Measurements from ENCODE around the gene CPLX1. TPM values are rescaled to one million over a fixed set of nuclear protein-coding genes. Genes with fewer than 3 reads are reported as not detected.

CPLX1 gene
- total RNA-seq, 2 experiments from 2014 or later: 0.21 to 0.25 TPM

GRCh38 chr4:829761-830600 is 4.1 kb upstream of the CPLX1 start:
- intact Hi-C loops (cut with micrococcal nuclease; ENCODE audit: unreplicated experiment): no loop called here
- H3K27ac ChIP-seq (ENCODE audit: low read depth, low read length, poor library complexity, severe bottlenecking): no peak overlapping the region
- ChIA-PET POLR2A (no interaction called here), CTCF (ENCODE audit: unreplicated experiment) (no interaction called here)
- no peaks in the 10 kb centered on the region for H3K79me2 ChIP-seq (ENCODE audit: insufficient read depth, low read depth, low read length)
- no peak overlapping the region for H3K4me2 ChIP-seq (ENCODE audit: low read length)
- no peak overlapping the region for H2AFZ ChIP-seq (ENCODE audit: low read length)
- no peaks in the 10 kb centered on the region for H3K4me1 ChIP-seq (ENCODE audit: insufficient read depth, low read length, poor library complexity, severe bottlenecking)
- DNase-seq (ENCODE audit: low spot score): no peak
- H3K4me3 ChIP-seq (ENCODE audit: low read depth, low read length, poor library complexity, severe bottlenecking): no peak overlapping the region
- H3K36me3 ChIP-seq (ENCODE audit: insufficient read depth, low read length): no peaks in the 10 kb centered on the region
- no peaks in the 10 kb centered on the region for H3K9me3 ChIP-seq (ENCODE audit: low read length)
- H3K9me2 ChIP-seq (ENCODE audit: insufficient read depth, low read length): no peaks in the 10 kb centered on the region
- no TSS peak for BruUV-seq (replicated peaks)
- H4K20me1 ChIP-seq (ENCODE audit: insufficient read depth, low read length): no peaks in the 10 kb centered on the region
- TF ChIP-seq CTCF (conservative IDR thresholded peaks at IDR 0.05; ENCODE audit: low read length) (no peak), EZH2phosphoT487 (IDR thresholded peaks at IDR 0.05; ENCODE audit: borderline replicate concordance, low read depth, low read length) (no peak)

- Histone ChIP-seq H3K36me3 (ENCODE audit: insufficient read depth, low read length) (no peaks in the 10 kb centered on the region), H2AFZ (ENCODE audit: low read length) (no peak overlapping the region), H3K9me2 (ENCODE audit: insufficient read depth, low read length) (no peaks in the 10 kb centered on the region), H3K79me2 (ENCODE audit: insufficient read depth, low read depth, low read length) (no peaks in the 10 kb centered on the region), H4K20me1 (ENCODE audit: insufficient read depth, low read length) (no peaks in the 10 kb centered on the region), H3K9me3 (ENCODE audit: low read length) (no peaks in the 10 kb centered on the region), H3K4me3 (ENCODE audit: low read depth, low read length, poor library complexity, severe bottlenecking) (no peak overlapping the region), H3K4me1 (ENCODE audit: insufficient read depth, low read length, poor library complexity, severe bottlenecking) (no peaks in the 10 kb centered on the region), H3K4me2 (ENCODE audit: low read length) (no peak overlapping the region), H3K27ac (ENCODE audit: low read depth, low read length, poor library complexity, severe bottlenecking) (no peak overlapping the region)
- BruUV-seq (replicated peaks): no TSS peak
- no peak for DNase-seq (ENCODE audit: low spot score)
- ChIA-PET POLR2A (no interaction called here), CTCF (ENCODE audit: unreplicated experiment) (no interaction called here)
- intact Hi-C loops (cut with micrococcal nuclease; ENCODE audit: unreplicated experiment): no loop called here
- TF ChIP-seq CTCF (conservative IDR thresholded peaks at IDR 0.05; ENCODE audit: low read length): no peak
- no peak for TF ChIP-seq EZH2phosphoT487 (IDR thresholded peaks at IDR 0.05; ENCODE audit: borderline replicate concordance, low read depth, low read length)
Measured at GRCh38 chr4:829291-829690, 3.4 kb upstream of the CPLX1 start.

- H2AFZ ChIP-seq (ENCODE audit: low read length): no peak overlapping the region
- H3K27ac ChIP-seq (ENCODE audit: low read depth, low read length, poor library complexity, severe bottlenecking): no peak overlapping the region
- no peak overlapping the region for H3K4me3 ChIP-seq (ENCODE audit: low read depth, low read length, poor library complexity, severe bottlenecking)
- DNase-seq (ENCODE audit: low spot score): no peak
- no peaks in the 10 kb centered on the region for H3K36me3 ChIP-seq (ENCODE audit: insufficient read depth, low read length)
- POLR2A ChIA-PET: no interaction called here
- H3K9me3 ChIP-seq (ENCODE audit: low read length): no peaks in the 10 kb centered on the region
- no peaks in the 10 kb centered on the region for H3K9me2 ChIP-seq (ENCODE audit: insufficient read depth, low read length)
- H4K20me1 ChIP-seq (ENCODE audit: insufficient read depth, low read length): no peaks in the 10 kb centered on the region
- BruUV-seq (replicated peaks): no TSS peak
- no peak for TF ChIP-seq CTCF (conservative IDR thresholded peaks at IDR 0.05; ENCODE audit: low read length)
- no peak for TF ChIP-seq EZH2phosphoT487 (IDR thresholded peaks at IDR 0.05; ENCODE audit: borderline replicate concordance, low read depth, low read length)
- H3K4me1 ChIP-seq (ENCODE audit: insufficient read depth, low read length, poor library complexity, severe bottlenecking): no peaks in the 10 kb centered on the region
- intact Hi-C loops (cut with micrococcal nuclease; ENCODE audit: unreplicated experiment): no loop called here
- CTCF ChIA-PET (ENCODE audit: unreplicated experiment): no interaction called here
- H3K79me2 ChIP-seq (ENCODE audit: insufficient read depth, low read depth, low read length): no peaks in the 10 kb centered on the region
- no peak overlapping the region for H3K4me2 ChIP-seq (ENCODE audit: low read length)
Measured at GRCh38 chr4:828641-829271, 2.8 kb upstream of the CPLX1 start.
